Body of pancreas (tissue), 4 donors: ENCODE data around the gene KCTD11.

ENCODE experiments used
- POLR2A ChIP-seq, 3 donors: fragments of 450-650 bp; IDR thresholded peaks; one replicate each; pipeline ENCODE4 v1.6.1; 2016; ENCODE audit warnings: antibody characterized with exemption in 3 of 3, mild to moderate bottlenecking in 2 of 3
- TF ChIP-seq, protein P1 (sequence below), 7 experiments: fragments of 450-650 bp in 4 of 7; fragments of 200-600 bp in 3 of 7; sonication (generic) in 3 of 7; IDR thresholded peaks; one replicate each; pipeline ENCODE4 v1.5.1; 2016 to 2019; ENCODE audit warnings: antibody characterized with exemption in 7 of 7

DNA sequence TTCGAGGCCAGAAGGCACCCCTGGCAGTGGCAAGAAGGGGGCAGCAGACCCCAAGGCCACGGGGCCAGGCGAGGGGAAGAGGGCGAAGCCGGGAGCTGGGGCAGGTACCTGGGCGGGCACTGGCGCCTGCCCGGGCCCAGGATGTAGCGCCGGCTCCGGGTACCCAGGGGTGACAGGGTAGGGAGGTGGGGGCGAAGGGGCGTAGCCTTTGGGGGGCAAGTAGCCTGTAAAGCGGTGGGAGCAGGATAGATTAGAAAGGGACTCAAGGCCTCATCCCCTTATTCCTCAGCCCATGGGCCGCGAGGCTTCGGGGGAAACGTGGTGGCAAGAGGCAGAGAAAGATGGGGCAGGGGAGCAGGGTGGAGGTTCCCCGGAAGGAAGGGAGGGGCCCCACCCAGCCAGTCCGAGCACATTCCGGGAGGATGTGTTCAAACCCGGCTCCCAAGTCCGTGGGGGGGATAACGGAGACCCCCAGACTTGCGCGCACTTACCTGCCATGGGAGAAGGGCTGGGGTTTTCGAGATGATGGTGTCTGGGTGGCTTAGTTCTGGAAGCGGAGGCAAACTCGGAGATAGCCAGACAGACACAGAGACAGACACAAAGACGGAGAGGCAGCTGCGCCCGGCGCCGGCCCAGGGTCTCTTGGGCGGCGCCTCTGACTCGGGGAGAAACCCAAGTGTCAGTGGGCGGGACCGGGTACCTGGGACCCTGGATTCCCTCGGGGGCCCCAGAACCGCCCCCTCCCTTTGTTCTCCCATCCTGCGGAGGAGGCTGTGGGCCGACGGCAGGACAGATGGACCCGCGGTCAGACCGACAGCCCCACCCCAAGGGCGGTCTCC is 41.9 kb downstream of the KCTD11 start:
- TF ChIP-seq, protein P1, sequence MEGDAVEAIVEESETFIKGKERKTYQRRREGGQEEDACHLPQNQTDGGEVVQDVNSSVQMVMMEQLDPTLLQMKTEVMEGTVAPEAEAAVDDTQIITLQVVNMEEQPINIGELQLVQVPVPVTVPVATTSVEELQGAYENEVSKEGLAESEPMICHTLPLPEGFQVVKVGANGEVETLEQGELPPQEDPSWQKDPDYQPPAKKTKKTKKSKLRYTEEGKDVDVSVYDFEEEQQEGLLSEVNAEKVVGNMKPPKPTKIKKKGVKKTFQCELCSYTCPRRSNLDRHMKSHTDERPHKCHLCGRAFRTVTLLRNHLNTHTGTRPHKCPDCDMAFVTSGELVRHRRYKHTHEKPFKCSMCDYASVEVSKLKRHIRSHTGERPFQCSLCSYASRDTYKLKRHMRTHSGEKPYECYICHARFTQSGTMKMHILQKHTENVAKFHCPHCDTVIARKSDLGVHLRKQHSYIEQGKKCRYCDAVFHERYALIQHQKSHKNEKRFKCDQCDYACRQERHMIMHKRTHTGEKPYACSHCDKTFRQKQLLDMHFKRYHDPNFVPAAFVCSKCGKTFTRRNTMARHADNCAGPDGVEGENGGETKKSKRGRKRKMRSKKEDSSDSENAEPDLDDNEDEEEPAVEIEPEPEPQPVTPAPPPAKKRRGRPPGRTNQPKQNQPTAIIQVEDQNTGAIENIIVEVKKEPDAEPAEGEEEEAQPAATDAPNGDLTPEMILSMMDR (IDR thresholded peaks at IDR 0.05), result no peak
- TF ChIP-seq POLR2A (IDR thresholded peaks at IDR 0.05), result no peak
